ENCODE data around the gene SNTN.

SNTN gene

DNA sequence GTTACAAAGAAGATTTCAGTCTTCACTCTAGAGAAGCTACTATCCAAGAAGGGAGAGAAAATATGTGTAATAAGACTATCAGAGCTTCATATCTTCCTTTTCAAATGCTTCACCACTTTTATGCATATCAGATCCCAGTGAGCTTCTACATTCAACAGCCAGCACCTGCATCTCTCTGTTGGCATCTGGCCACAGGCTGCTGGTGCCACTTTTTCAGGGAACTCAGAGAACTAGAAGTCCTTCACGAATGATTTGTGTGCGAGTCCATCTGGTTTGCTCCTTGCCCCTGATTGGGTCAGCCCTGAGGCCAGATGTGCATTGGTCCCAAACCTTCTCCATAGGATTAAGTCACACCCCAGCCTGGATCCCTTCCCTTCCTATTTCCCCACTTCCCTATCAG lies 22.1 kb downstream of the SNTN start:
- DNase-seq (ENCODE audit: low spot score), result no peak

DNA sequence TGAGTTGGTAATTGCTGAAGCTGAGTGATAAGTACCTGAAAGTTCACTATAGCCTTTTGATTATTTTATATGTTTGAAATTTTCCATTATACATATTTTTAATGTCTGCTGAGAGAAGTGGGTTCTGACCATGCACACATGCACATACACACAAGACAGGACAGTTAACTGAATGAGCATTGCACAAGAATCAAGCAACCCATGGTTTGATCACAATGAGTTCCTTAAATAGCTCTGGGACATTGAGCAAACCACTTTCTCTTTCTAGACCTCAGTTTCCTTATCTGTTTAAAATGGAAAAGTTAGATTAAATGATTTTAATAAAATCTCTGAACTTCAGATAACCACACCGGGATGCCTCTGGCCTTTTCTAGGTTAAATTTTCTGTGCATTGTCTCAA lies 26.7 kb downstream of the SNTN start:
- no peak for DNase-seq (ENCODE audit: low spot score)

DNA sequence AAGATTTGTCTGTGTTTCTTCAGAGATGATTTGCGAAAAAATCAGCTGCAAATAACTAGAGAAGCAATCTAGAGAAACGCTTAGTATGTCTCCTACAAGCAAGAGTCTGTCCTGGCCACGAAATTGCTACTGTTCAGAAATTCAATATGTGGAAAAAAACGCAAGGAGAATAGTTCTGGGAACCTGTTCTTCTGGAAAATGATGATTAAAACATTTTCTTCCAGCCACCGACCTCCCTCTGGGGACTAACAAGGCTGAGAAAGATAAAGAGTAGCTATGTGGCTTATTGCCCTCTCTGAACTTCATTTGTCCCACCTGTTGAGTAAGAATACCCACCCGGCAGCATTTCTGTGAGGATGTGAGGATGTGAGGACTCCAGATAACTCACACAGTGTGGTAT lies 31.6 kb downstream of the SNTN start:
- no peak for DNase-seq (ENCODE audit: low spot score)

DNA sequence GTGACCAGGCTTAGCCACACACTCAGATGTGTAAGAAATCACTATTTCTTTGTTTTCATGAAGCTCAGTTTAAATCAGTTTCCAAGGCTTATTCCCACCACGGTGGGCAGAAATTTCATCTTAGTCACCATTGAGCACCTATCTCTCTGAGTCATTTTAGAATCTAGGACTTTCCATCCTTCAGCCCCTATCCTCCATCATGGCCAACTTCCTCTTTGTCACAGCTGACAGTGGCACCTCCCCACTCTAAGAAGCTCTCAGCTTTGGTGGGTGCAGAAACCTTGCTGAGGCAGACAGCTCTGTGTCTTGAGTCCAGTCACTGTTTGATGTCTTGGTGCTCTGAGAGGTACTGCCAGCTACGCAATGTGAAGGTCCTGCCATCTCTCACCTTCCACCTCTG lies 32.9 kb downstream of the SNTN start:
- DNase-seq (ENCODE audit: low spot score), result no peak

DNA sequence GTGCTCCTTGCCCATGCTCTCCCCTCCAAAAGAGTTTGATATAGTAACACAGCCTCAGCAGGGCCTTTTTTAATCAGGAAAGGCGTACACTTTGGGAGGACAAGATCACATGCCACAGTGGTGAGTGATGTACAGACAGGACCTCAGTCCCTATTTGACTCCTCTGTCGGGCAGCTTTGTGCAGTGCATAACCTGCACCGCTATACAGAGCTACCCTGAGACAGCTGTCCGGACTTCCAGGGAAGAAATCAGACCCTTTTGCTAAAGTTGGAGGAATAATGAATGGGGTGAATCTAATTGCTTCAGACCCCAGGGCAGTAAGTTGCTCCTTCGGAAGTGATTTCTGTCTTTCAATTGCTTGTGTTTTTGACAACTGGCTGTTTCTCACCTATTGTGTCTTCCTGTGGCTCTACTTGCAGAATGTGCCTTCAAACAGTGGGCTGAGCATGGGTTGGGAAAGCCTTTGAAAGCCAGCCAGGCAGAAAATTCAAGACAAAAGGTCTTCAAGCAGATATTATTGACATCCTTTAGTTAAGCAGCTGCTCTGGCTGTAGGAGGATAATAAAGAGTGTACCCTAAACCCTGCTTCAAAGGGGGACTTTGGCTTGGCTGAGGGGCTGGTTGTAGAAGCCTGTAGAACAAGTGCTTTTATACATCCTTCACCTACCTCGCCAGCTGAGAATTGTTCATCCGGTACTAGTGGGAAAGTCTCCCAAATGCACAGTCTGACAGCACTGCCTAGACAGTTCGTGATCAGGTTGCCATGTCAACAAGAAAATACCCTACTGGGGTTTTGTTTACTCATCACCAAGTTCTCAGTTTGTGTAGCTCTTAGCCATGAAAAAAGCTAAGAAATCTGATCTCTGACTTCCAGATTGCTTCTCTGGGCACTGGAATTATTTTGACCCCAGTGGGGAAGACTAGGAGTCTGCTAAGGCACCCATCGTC lies 35.1 kb downstream of the SNTN start:
- no peak for DNase-seq (ENCODE audit: low spot score)

DNA sequence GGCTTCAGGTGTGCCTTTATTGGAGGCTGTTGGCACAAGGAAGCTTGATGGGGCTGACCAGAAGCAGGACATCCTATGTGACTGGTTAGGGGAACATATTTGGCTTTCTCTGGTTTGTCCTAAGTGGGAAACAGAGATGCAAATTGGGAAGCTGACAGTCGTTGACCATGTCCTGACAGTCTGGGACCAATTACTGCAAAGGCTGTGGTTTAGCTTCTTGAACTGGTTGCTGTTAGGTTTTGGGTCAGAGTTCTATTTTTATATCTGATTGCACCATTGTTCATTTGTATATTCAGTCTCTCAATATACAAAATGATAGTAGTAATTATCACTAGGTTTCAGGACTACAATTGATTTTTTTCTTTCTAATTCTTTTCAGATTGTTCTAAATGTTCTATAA lies 36.8 kb downstream of the SNTN start:
- DNase-seq (ENCODE audit: low spot score), result no peak

DNA sequence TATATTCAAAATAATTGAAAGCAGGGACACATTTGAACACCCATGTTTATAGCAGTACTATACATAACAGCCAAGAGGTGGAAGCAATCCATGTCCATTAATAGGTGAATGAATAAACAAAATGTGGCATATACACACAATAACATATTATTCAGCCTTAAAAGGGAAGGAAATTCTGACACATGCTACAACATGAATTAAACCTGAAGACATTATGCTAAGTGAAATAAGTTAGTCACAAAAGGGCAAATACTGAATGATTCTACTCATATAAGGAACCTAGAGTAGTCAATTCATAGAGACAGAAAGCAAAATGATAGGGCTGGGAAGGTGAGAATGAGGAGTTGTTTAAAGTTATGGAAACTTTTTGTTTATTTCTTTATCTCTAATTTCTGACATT lies 40.9 kb downstream of the SNTN start:
- DNase-seq (ENCODE audit: low spot score), result no peak

DNA sequence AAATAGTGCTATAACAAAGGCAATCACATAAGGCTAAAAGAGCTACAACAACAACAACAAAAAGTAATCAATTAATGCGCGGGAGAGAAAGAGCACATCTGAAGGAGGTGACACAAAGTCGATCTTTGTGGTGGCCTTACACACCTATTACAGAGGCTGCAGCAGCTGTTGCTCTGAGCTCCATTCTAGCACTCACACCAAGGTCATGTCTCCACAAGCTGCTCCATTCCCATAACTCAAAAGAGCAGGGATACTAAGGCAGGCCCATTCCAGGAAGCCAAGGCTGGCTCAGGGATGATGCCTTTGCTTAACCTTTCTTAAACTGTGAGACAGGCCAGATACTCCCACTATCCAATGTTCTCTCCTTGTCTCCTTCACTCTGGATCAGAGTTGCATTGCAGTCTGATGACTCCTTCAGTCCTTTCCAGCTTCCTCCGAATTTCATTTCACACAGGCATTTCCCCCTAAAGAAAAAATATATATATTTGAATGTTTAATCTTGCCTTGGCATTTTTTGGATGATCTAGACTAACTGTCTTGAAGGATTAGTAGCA lies 52.7 kb downstream of the SNTN start:
- no peak for DNase-seq (ENCODE audit: low spot score)

DNA sequence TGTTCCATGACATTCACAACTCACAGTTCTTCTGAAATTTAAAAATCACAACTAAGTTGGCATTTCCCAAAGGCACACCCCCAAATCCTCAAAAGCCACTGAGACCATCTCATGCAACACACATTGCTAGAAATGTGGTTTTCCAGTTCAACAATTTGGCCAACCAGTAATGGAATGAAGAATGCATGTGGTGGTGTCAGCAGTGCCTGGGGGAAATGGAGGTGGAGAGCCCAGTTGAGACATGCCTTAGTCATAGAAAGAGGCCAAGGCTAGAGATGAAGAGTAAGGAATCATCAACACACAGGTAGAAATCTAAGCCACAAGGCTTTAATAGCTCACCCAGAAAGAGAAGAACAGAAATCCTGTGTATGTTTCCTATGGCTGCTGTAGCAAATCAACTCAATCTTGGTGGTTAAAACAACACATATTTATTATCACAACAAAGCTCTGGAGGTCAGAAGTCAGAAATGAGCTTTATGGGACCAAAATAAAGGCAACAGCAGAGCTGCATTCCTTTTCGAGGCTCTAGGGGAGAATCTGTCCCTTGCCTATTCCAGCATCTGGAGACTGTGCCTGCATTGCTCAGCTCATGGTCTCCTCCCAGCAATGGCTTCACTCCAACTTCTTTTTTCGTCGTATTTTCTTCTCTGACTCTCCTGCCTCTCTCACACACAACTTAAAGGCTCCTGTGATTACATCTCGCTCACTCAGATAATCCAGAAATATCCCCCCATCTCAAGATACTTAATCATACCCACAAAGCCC lies 54.0 kb downstream of the SNTN start:
- DNase-seq (ENCODE audit: low spot score), result no peak

DNA sequence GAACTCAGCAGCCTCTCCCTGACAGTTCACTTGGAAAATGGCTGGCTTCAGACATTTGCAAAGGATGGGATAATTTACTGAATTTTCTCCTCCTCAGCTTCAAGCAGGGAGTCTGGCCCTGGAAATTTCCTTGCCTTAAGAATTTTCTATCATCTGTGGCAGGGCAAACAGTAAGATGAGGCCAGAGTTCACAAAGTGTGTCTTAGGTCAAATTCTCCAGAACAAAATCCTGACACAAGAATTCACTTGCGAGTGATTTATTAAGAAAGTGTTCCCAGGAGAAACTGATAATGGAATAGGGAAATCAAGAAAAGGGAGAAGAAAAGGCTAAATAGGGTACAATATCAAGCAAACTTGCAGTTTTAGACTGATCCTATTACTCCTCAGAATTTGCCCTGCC lies 55.3 kb downstream of the SNTN start:
- DNase-seq (ENCODE audit: low spot score), result no peak

DNA sequence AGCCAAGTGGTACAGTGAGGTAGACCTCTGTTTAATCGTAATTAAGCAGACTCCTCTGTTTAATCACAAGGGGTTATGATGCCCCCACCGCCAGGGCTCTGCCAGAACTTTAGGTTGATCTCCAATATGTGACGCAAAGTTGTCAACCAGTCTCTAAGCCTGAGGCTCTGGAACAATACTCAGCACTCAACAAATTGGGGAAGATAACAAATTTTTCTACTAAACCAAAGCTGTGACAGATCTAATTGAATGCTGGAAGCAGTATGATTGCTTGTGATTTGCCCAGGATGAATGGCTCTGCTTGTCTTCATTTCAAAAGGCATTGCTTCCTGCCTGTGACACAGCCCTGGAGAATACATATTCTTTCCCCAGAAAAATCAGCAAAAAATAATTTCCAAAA lies 57.1 kb downstream of the SNTN start:
- DNase-seq (ENCODE audit: low spot score), result no peak
